ENCODE data around the gene RPS6KA5. TPM values are rescaled to one million over a fixed set of nuclear protein-coding genes. Genes with fewer than 3 reads are reported as not detected.

RPS6KA5 gene
- total RNA-seq, 4 donors from 2014 or later: 3.8 to 20.0 (median 14.8) TPM

- DNase-seq: peak in 1 of 2 donors; percentile 30
- H3K27me3 ChIP-seq: no peaks in the 10 kb centered on the region
- H3K4me3 ChIP-seq: peak overlapping the region; percentile 97
- peaks cover 0 to 5% of the 10 kb centered on the region in 2 donors for H3K4me1 ChIP-seq
- H3K36me3 ChIP-seq: no peaks in the 10 kb centered on the region
- H3K27ac ChIP-seq: peak overlapping the region; percentile 99
- intact Hi-C loops (cut with DNase I; ENCODE audit: low total_unique reads): loop anchor here (10.0 kb wide), 1 partner anchor 115 kb away; no protein-coding TSS in a partner anchor
- no peaks in the 10 kb centered on the region for H3K9me3 ChIP-seq
- no peak for TF ChIP-seq POLR2A (IDR thresholded peaks at IDR 0.05)
- TF ChIP-seq CTCF (IDR thresholded peaks at IDR 0.05): peak in 1 of 4 experiments; percentile 49
Measured at GRCh38 chr14:91059576-91060350, 678 bp downstream of the RPS6KA5 start.

GRCh38 chr14:91058042-91058581 is 2.3 kb downstream of the RPS6KA5 start:
- peaks cover 0 to 5% of the 10 kb centered on the region in 2 donors for H3K4me1 ChIP-seq
- TF ChIP-seq POLR2A (IDR thresholded peaks at IDR 0.05) (no peak), CTCF (IDR thresholded peaks at IDR 0.05) (no peak)
- H3K36me3 ChIP-seq: no peaks in the 10 kb centered on the region
- H3K27ac ChIP-seq: no peak overlapping the region
- no peaks in the 10 kb centered on the region for H3K27me3 ChIP-seq
- no peak for DNase-seq
- intact Hi-C loops (cut with DNase I; ENCODE audit: low total_unique reads): no loop called here
- H3K4me3 ChIP-seq: no peak overlapping the region
- H3K9me3 ChIP-seq: no peaks in the 10 kb centered on the region

GRCh38 chr14:91056361-91056760 is 4.1 kb downstream of the RPS6KA5 start:
- Histone ChIP-seq H3K4me3 (no peak overlapping the region), H3K27me3 (no peaks in the 10 kb centered on the region), H3K36me3 (no peaks in the 10 kb centered on the region), H3K4me1 (peaks cover 0 to 5% of the 10 kb centered on the region in 2 donors), H3K9me3 (no peaks in the 10 kb centered on the region), H3K27ac (no peak overlapping the region)
- intact Hi-C loops (cut with DNase I; ENCODE audit: low total_unique reads): no loop called here
- no peak for TF ChIP-seq POLR2A (IDR thresholded peaks at IDR 0.05)
- no peak for TF ChIP-seq CTCF (IDR thresholded peaks at IDR 0.05)
- DNase-seq: no peak

- no peak overlapping the region for H3K4me3 ChIP-seq
- no peaks in the 10 kb centered on the region for H3K9me3 ChIP-seq
- no peak for TF ChIP-seq CTCF (IDR thresholded peaks at IDR 0.05)
- TF ChIP-seq POLR2A (IDR thresholded peaks at IDR 0.05): no peak
- no peak overlapping the region for H3K27ac ChIP-seq
- intact Hi-C loops (cut with DNase I; ENCODE audit: low total_unique reads): no loop called here
- DNase-seq: no peak
- H3K27me3 ChIP-seq: no peaks in the 10 kb centered on the region
- peaks cover 0 to 5% of the 10 kb centered on the region in 2 donors for H3K4me1 ChIP-seq
- H3K36me3 ChIP-seq: no peaks in the 10 kb centered on the region
Measured at GRCh38 chr14:91055016-91055415, 5.4 kb downstream of the RPS6KA5 start.

- H3K4me1 ChIP-seq: no peaks in the 10 kb centered on the region
- TF ChIP-seq CTCF (IDR thresholded peaks at IDR 0.05) (no peak), POLR2A (IDR thresholded peaks at IDR 0.05) (no peak)
- no peak overlapping the region for H3K4me3 ChIP-seq
- intact Hi-C loops (cut with DNase I; ENCODE audit: low total_unique reads): no loop called here
- no peaks in the 10 kb centered on the region for H3K27me3 ChIP-seq
- no peak overlapping the region for H3K27ac ChIP-seq
- DNase-seq: no peak
- no peaks in the 10 kb centered on the region for H3K9me3 ChIP-seq
- no peaks in the 10 kb centered on the region for H3K36me3 ChIP-seq
Measured at GRCh38 chr14:91048676-91049075, 11.8 kb downstream of the RPS6KA5 start.

Data from uterus (tissue), 4 donors.